Vein endothelial cell (primary cell): ENCODE data around the gene OR52J3. TPM values are rescaled to one million over a fixed set of nuclear protein-coding genes. Genes with fewer than 3 reads are reported as not detected.

Source experiments
- total RNA-seq: library from RNA; depleted of rRNA; stranded (reverse); fragments of >200 nt; gene quantifications from 2 replicates; pipeline ENCODE4 v1.2.3, GENCODE V29; 2012

The OR52J3 gene
- total RNA-seq, result not detected in 2 replicates

GRCh38 chr11:5046226-5046625 is at the start of gene OR52J3:
Gene OR52J3 (plus strand): TSS chr11:5046526. CDS start chr11:5046526, 0 bp downstream.

GRCh38 chr11:5059391-5059790 is 13.1 kb downstream of the OR52J3 start, which contains the start of gene OR52E2:
Gene OR52E2 (minus strand): TSS chr11:5059627. CDS start chr11:5059627, 0 bp downstream.

GRCh38 chr11:5069272-5069671 is 22.9 kb downstream of the OR52J3 start, which contains the start of gene OR52E1:
Gene OR52E1 (plus strand): TSS chr11:5069572.

Other genes starting within 250 kb of the OR52J3 start
- gene OR52R1, start 242.1 kb upstream of the OR52J3 start, total RNA-seq, result not detected in 2 replicates
- not detected in 2 replicates for gene OR51F2, start 225.2 kb upstream of the OR52J3 start, total RNA-seq
- not detected in 2 replicates for gene OR51S1, start 197.3 kb upstream of the OR52J3 start, total RNA-seq
- gene OR51T1, start 164.6 kb upstream of the OR52J3 start, total RNA-seq, result not detected in 2 replicates
- gene OR51A7, start 142.7 kb upstream of the OR52J3 start, total RNA-seq, result not detected in 2 replicates
- gene OR51G2, start 127.2 kb upstream of the OR52J3 start, total RNA-seq, result not detected in 2 replicates
- gene OR51G1, start 122.2 kb upstream of the OR52J3 start, total RNA-seq, result not detected in 2 replicates
- not detected in 2 replicates for gene OR51A4, start 98.9 kb upstream of the OR52J3 start, total RNA-seq
- not detected in 2 replicates for gene OR51A2, start 90.8 kb upstream of the OR52J3 start, total RNA-seq
- gene OR51L1, start 51.7 kb upstream of the OR52J3 start, total RNA-seq, result not detected in 2 replicates
- not detected in 2 replicates for gene OR52E2, start 13.1 kb downstream of the OR52J3 start, total RNA-seq
- gene OR52E1, start 23.0 kb downstream of the OR52J3 start, total RNA-seq, result not detected in 2 replicates
- not detected in 2 replicates for gene OR52A5, start 91.8 kb downstream of the OR52J3 start, total RNA-seq
- gene OR52A1, start 108.2 kb downstream of the OR52J3 start, total RNA-seq, result not detected in 2 replicates
- not detected in 2 replicates for gene OR51V1, start 154.2 kb downstream of the OR52J3 start, total RNA-seq
- gene HBB, start 180.5 kb downstream of the OR52J3 start, total RNA-seq, result not detected in 2 replicates
- gene HBD, start 188.0 kb downstream of the OR52J3 start, total RNA-seq, result not detected in 2 replicates
- gene HBG1, start 203.3 kb downstream of the OR52J3 start, total RNA-seq, result not detected in 2 replicates
- gene HBG2, start 208.3 kb downstream of the OR52J3 start, total RNA-seq, result not detected in 2 replicates
- not detected in 2 replicates for gene HBE1, start 223.4 kb downstream of the OR52J3 start, total RNA-seq